Measurements from ENCODE around the gene LASP1.
"Not testable (repeated sequence)": the region's sequence is repeated elsewhere in the genome, so short reads cannot be mapped to it uniquely, and the experiment has no call there.

The LASP1 gene

GRCh38 chr17:38848939-38849605 lies 20.8 kb upstream of the LASP1 start:
- H3K36me3 ChIP-seq, result peaks cover 69% of the 10 kb centered on the region

GRCh38 chr17:38850374-38850773 lies 19.5 kb upstream of the LASP1 start:
- DNase-seq, result no peak
- Histone ChIP-seq H3K36me3 (peaks cover 69% of the 10 kb centered on the region), H3K4me3 (ENCODE audit: low read depth, low read length) (peak overlapping the region; percentile 89), H3K27me3 (no peaks in the 10 kb centered on the region; the same call in 1 of the 2 replicates), H3K4me1 (no peaks in the 10 kb centered on the region; the same call in 1 of the 2 replicates), H3K9me3 (no peaks in the 10 kb centered on the region)
- TF ChIP-seq CTCF (IDR thresholded peaks at IDR 0.05; ENCODE audit: low read depth, low read length), result no peak

More at GRCh38 chr17:38848939-38849605, 20.8 kb upstream of the LASP1 start:
- H3K27me3 ChIP-seq, result no peaks in the 10 kb centered on the region; the same call in 1 of the 2 replicates
- no peak for TF ChIP-seq CTCF (IDR thresholded peaks at IDR 0.05; ENCODE audit: low read depth, low read length)
- no peaks in the 10 kb centered on the region; the same call in 1 of the 2 replicates for H3K4me1 ChIP-seq
- DNase-seq, result no peak
- H3K4me3 ChIP-seq (ENCODE audit: low read depth, low read length), result no peak overlapping the region
- no peaks in the 10 kb centered on the region for H3K9me3 ChIP-seq

GRCh38 chr17:38851434-38851833 lies 18.4 kb upstream of the LASP1 start:
- peaks cover 68% of the 10 kb centered on the region for H3K36me3 ChIP-seq
- no peak for DNase-seq
- no peaks in the 10 kb centered on the region; the same call in 1 of the 2 replicates for H3K27me3 ChIP-seq
- H3K4me3 ChIP-seq (ENCODE audit: low read depth, low read length), result peak overlapping the region; percentile 89
- H3K4me1 ChIP-seq, result no peaks in the 10 kb centered on the region; the same call in 1 of the 2 replicates
- H3K9me3 ChIP-seq, result no peaks in the 10 kb centered on the region
- TF ChIP-seq CTCF (IDR thresholded peaks at IDR 0.05; ENCODE audit: low read depth, low read length), result no peak

- Histone ChIP-seq H3K4me1 (no peaks in the 10 kb centered on the region; the same call in 1 of the 2 replicates), H3K9me3 (no peaks in the 10 kb centered on the region), H3K36me3 (peaks cover 56% of the 10 kb centered on the region), H3K4me3 (ENCODE audit: low read depth, low read length) (peak overlapping the region; percentile 89), H3K27me3 (no peaks in the 10 kb centered on the region; the same call in 1 of the 2 replicates)
- TF ChIP-seq CTCF (IDR thresholded peaks at IDR 0.05; ENCODE audit: low read depth, low read length), result no peak
- no peak for DNase-seq
Observed at GRCh38 chr17:38852771-38853291, 17.0 kb upstream of the LASP1 start.

GRCh38 chr17:38853292-38854219 lies 16.3 kb upstream of the LASP1 start, which contains the start of gene RPL23:
Gene RPL23, minus strand, starts transcription at chr17:38853721. Its CDS starts 11 bp downstream, at chr17:38853710.
- DNase-seq, result peak; percentile 95
- Histone ChIP-seq H3K9me3 (no peaks in the 10 kb centered on the region), H3K27me3 (no peaks in the 10 kb centered on the region; the same call in 1 of the 2 replicates), H3K4me1 (no peaks in the 10 kb centered on the region; the same call in 1 of the 2 replicates), H3K4me3 (ENCODE audit: low read depth, low read length) (peak within 1 kb of the TSS; percentile 89), H3K36me3 (peaks cover 48% of the 10 kb centered on the region)
- TF ChIP-seq CTCF (IDR thresholded peaks at IDR 0.05; ENCODE audit: low read depth, low read length), result no peak

- H3K36me3 ChIP-seq, result peaks cover 32% of the 10 kb centered on the region
- H3K9me3 ChIP-seq; H3K4me1 ChIP-seq; H3K4me3 ChIP-seq (ENCODE audit: low read depth, low read length); DNase-seq; H3K27me3 ChIP-seq: not testable (repeated sequence)
Observed at GRCh38 chr17:38855101-38855714, 14.7 kb upstream of the LASP1 start.
